ENCODE measurements around the gene FAM110C.
"Not testable (repeated sequence)": the region's sequence is repeated elsewhere in the genome, so short reads cannot be mapped to it uniquely, and the experiment has no call there.

DNA sequence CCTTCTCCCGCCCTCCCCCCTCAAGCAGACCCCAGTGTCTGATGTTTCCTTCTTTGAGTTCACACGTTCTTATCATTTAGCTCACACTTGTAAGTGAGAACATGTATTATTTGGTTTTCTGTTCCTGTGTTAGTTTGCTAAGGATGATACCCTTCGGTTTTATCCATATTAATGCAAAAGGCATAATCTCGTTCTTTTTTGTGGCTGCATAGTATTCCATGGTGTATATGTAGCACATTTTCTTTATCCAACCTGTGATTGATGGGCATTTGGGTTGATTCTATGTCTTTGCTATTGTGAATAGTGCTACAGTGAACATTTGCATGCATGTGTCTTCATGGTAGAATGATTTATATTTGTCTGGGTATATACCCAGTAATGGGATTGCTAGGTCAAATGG lies 24.1 kb downstream of the FAM110C start:
- TF ChIP-seq EZH2 (IDR thresholded peaks at IDR 0.05; ENCODE audit: low read length, missing control alignments): not testable (repeated sequence)
- TF ChIP-seq, protein P1, sequence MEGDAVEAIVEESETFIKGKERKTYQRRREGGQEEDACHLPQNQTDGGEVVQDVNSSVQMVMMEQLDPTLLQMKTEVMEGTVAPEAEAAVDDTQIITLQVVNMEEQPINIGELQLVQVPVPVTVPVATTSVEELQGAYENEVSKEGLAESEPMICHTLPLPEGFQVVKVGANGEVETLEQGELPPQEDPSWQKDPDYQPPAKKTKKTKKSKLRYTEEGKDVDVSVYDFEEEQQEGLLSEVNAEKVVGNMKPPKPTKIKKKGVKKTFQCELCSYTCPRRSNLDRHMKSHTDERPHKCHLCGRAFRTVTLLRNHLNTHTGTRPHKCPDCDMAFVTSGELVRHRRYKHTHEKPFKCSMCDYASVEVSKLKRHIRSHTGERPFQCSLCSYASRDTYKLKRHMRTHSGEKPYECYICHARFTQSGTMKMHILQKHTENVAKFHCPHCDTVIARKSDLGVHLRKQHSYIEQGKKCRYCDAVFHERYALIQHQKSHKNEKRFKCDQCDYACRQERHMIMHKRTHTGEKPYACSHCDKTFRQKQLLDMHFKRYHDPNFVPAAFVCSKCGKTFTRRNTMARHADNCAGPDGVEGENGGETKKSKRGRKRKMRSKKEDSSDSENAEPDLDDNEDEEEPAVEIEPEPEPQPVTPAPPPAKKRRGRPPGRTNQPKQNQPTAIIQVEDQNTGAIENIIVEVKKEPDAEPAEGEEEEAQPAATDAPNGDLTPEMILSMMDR (conservative IDR thresholded peaks at IDR 0.05 in 1 of 2, IDR thresholded peaks at IDR 0.05 in 1 of 2; ENCODE audit: low read depth in 1 of 2, low read length in 2 of 2): not testable (repeated sequence)
